A549 (cell line): ENCODE data around the gene EFNA5.

Experiments
- BHLHE40 ChIP-seq: IDR thresholded peaks from 2 replicates; pipeline ENCODE4 v1.6.1; 2012; ENCODE audit warnings: low read depth, low read length, inconsistent platforms
- CEBPB ChIP-seq, 2 experiments: fragments of >200 bp in 1 of 2; sonication (Bioruptor Twin) in 1 of 2; formaldehyde crosslinking in 1 of 2; IDR thresholded peaks; 2 replicates each; pipeline ENCODE4 v1.6.1; 2012 to 2016
- CHD2 ChIP-seq: fragments of 150-350 bp; IDR thresholded peaks from 2 replicates; pipeline ENCODE4 v1.6.1; 2014; ENCODE audit warnings: low read length; ENCODE audit not compliant: partially characterized antibody
- CTCF ChIP-seq: fragments of >200 bp; sonication (Bioruptor Twin); formaldehyde crosslinking; IDR thresholded peaks from 3 replicates; pipeline ENCODE4 v1.5.1; 2016
- EP300 ChIP-seq, 2 experiments: fragments of >200 bp; sonication (Bioruptor Twin); formaldehyde crosslinking; IDR thresholded peaks; 2 replicates in 1 of 2; 3 replicates in 1 of 2; pipeline ENCODE4 v1.6.1; 2016 to 2017
- HOXB5 ChIP-seq: fragments of 250-450 bp; sonication (Bioruptor Pico); IDR thresholded peaks from 2 replicates; pipeline ENCODE4 v1.5.0; 2020; ENCODE audit warnings: mild to moderate bottlenecking, moderate library complexity
- NPAS2 ChIP-seq: fragments of 250-450 bp; sonication (Bioruptor Pico); IDR thresholded peaks from 2 replicates; pipeline ENCODE4 v1.8.0; 2022; ENCODE audit warnings: mild to moderate bottlenecking, moderate library complexity, borderline replicate concordance
- POLR2A ChIP-seq: IDR thresholded peaks from 2 replicates; pipeline ENCODE4 v1.6.1; 2012; ENCODE audit warnings: mild to moderate bottlenecking, low read length
- REST ChIP-seq: fragments of 200-600 bp; sonication (generic); IDR thresholded peaks from 2 replicates; pipeline ENCODE4 v1.6.1; 2016; ENCODE audit warnings: antibody characterized with exemption, mild to moderate bottlenecking, moderate library complexity
- RFX5 ChIP-seq: fragments of 450-650 bp; IDR thresholded peaks from 2 replicates; pipeline ENCODE4 v1.7.1; 2014; ENCODE audit warnings: antibody characterized with exemption, mild to moderate bottlenecking, moderate library complexity
- TP53 ChIP-seq: fragments of 250-450 bp; sonication (Bioruptor Pico); IDR thresholded peaks from 2 replicates; pipeline ENCODE4 v1.5.0; 2021; ENCODE audit warnings: mild to moderate bottlenecking, moderate library complexity
- TF ChIP-seq, protein P1 (sequence below): IDR thresholded peaks from 2 replicates; pipeline ENCODE4 v1.6.1; 2012
- TF ChIP-seq, protein P2 (sequence below): fragments of >200 bp; sonication (Bioruptor Twin); formaldehyde crosslinking; IDR thresholded peaks from 3 replicates; pipeline ENCODE4 v1.6.1; 2016

DNA sequence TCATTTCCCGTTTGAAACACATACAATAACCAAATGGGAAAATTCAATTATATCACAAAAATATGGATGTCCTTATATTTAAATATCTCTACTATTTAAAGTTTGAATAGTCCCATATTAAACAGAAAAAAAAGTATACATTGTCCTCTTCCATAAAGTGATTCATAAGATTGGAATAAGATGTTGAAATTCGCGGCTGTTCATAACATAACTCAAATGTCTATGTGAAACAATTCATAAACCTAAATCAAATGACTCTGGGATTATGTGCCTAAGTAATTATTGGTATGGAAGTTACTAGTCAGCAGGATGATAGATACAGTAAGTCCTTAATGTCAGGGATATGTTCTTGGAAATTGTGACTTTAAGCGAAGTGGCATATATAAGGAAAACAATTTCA lies 3.9 kb upstream of the EFNA5 start:
- TF ChIP-seq CTCF = no peak
- no peak for TF ChIP-seq POLR2A
- TF ChIP-seq BHLHE40 = no peak
- no peak for TF ChIP-seq EP300 (IDR thresholded peaks at IDR 0.05)
- no peak for TF ChIP-seq CHD2
- no peak for TF ChIP-seq HOXB5
- TF ChIP-seq TP53 (CRISPR knock-in tag) = no peak
- TF ChIP-seq REST = no peak
- no peak for TF ChIP-seq RFX5
- TF ChIP-seq CEBPB (IDR thresholded peaks at IDR 0.05) = peak in 1 of 2 experiments; percentile 34; a peak in 1 of 4 replicates
- no peak for TF ChIP-seq NPAS2 (CRISPR knock-in tag)
- TF ChIP-seq, protein P1, sequence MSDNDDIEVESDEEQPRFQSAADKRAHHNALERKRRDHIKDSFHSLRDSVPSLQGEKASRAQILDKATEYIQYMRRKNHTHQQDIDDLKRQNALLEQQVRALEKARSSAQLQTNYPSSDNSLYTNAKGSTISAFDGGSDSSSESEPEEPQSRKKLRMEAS = no peak
- TF ChIP-seq, protein P2, sequence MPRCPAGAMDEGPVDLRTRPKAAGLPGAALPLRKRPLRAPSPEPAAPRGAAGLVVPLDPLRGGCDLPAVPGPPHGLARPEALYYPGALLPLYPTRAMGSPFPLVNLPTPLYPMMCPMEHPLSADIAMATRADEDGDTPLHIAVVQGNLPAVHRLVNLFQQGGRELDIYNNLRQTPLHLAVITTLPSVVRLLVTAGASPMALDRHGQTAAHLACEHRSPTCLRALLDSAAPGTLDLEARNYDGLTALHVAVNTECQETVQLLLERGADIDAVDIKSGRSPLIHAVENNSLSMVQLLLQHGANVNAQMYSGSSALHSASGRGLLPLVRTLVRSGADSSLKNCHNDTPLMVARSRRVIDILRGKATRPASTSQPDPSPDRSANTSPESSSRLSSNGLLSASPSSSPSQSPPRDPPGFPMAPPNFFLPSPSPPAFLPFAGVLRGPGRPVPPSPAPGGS = no peak
